Right renal cortex interstitium (tissue), 3 donors: ENCODE measurements around the gene ZNF521. TPM values are rescaled to one million over a fixed set of nuclear protein-coding genes. Genes with fewer than 3 reads are reported as not detected.

Experiments
- DNase-seq, 3 donors: peaks; one replicate each; pipeline ENCODE4 v3.0.0-alpha.2; 2013; ENCODE audit warnings: low read depth in 3 of 3, low spot score in 2 of 3
- polyA plus RNA-seq, 3 donors: library from polyadenylated mRNA; unstranded; fragments of 120-200 nt; gene quantifications; one replicate each; pipeline ENCODE4 v1.2.1, GENCODE V29; 2013; ENCODE audit not compliant: insufficient read length in 3 of 3

Gene ZNF521
- polyA plus RNA-seq, 3 donors: 42.2 to 45.1 (median 43.0) TPM

- no peak for DNase-seq
Measured at GRCh38 chr18:25231327-25231691, 120.7 kb downstream of the ZNF521 start.

DNA sequence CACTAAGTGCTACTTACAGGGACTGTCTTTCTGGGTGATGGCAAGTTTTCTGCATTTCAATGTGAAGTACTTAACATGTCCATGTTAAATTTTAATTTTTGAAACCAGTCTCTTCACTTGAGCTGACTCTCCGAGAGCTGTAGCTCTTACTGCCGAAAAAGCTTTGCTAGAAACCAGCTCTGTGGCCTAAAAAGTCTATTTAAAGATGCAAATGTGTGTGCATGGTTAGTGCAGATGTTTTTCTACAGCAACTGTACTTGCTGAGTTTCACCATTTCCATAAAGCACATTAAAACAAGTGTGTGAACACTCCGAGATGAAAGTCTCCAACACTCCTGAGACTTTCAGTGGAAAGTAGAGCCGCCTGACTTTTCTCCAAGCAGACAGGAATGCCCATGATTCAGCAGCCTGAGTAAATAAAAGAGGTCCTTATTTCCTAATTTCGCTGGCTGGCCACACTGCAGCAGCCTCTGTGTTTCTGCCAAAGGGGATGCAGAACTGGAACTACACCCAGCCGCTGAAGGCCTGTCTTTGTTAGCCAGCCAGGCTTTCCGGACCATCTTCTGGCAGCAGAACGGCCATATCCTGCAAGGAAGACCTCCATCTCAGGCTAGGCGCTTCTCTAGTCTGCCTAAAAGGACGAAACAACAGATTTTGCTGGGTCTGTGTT is 121.2 kb downstream of the ZNF521 start:
- DNase-seq: no peak

DNA sequence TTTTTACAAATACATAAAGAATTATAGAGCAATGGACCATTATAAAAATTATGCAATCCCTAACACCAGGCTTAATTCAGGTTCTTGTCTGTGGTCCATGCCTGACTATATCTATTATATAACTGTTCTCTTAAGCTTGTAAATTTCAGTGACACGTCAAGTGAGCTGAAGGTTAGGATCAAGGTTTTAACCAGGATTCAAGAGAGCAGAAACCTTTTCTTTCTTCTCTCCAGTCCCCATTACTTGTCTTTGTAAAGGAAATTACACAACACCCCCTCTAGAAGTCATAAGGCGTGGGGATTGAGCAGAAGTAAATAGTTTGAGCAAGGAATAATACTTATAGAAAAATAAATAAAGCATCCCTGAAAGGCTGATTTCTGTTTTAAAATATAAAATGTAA is 122.0 kb downstream of the ZNF521 start:
- DNase-seq: no peak

GRCh38 chr18:25229081-25229480 is 122.9 kb downstream of the ZNF521 start:
- no peak for DNase-seq

DNA sequence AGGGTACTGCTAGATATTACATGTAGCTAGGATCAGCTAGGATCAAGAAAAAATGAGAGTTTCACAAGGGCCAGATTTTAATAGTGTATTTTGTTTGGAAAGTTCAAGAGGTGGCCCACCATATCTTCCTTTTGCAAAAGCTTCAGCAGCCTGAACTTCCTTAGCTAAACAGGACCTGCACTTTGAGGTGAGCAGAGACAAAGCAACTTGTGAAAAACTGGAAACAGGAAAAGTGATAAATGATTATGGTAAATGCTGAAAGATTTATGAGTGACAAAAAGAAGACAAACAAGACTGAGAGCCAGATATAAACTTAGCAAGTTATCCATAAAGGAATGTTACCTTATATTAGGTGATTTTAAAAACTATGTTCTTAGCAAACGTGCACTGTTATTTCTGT is 123.6 kb downstream of the ZNF521 start:
- no peak for DNase-seq

DNA sequence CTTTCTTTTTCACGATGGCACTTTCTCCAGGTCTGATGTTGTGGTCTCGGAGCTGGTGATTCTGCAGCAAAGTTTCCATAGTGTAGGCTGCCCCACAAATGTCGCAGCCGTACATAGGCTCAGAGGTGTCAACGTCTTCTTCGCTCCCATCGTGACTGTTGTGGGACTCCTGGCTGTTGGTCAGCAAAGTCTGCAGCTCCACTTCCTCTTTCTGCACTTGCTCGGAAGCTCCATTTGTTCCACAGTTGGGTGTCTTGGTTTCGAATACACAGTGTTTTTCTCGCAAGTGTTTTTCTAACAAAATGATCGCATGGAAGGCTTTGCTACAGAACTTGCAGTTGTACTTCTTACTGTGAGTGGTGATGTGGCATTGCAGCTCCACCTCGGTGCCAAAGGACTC is 126.8 kb downstream of the ZNF521 start:
- DNase-seq: no peak

DNA sequence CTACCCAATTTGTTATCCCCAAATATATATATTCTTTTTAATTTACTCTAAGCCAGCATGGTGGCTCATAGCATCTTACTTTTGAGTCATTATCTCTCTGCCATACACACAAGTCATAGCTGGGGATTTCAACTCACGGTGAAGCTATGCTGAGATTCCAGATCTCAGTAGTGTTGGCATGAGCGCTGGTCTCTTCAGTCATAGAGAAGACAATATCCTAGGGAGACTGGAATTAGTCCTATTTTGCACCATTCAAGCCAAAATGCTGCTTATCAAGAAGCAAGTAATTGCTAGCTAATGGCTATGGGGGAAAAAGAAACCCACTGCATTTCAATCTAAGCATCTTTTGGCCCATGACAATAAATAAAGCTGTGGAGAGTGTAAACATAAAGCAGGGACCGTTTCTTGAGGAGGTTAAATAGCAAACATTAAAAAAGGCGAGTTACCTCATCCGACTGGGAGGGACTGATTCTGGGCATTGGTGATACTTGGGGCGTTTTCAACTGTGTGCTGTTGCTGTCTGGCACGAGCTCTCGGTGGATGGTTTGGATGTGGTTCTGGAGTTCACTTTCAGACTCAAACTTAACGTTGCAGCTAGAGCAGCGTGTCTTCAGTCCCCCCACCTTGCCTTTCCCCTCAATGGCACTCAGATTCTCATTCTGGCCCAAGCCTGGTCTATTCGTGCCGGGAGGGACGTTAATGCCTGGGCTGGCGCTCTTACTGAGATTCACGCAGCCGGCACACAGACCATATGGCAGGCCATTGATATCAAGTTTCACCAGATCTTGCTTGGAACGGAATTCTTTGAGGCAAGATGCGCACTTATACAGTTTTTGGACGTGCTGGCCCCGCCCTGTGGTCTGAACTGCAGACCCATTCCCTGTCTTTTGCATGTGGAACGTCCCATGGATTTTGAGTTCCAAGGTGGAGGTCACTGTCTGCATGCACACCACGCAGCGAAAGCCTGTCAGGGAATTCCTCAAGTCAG is 127.8 kb downstream of the ZNF521 start:
- no peak for DNase-seq

DNA sequence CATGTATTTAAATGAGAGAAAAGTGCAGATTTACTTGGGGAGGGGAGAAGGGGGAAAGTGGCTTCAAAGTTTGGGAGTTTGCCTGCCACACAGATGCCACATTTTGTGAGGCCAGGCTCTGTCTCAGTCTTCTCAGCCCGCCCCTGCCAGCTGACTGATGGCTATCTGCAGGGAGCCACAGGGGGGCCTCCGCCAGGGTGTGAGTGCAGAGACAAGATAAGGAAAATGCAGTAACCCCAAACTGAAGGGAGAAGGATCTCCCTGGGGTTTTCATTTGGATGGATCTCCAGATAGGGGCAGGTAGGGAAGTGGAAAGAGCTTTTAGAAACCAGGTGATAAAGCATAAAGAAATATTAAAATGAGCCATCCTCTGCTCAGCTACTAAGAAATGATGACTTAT is 128.8 kb downstream of the ZNF521 start:
- no peak for DNase-seq

DNA sequence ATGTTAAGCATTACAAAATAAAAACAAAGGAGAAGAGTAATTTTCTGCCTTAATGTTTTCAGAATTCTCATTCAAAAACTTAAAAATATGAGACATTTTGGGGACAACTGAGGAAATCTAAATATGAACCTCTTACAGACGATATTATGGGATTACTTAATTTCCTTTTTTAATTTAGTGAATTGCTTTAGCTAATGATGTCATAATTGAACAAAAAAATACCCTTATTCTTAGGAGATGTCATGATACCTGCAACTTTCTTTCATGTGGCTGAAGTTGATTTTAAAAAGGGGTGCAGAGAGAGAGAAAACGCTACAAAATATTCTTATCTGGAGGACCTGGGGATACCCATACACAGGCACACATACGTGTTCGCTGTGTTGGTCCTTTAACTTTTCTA is 129.3 kb downstream of the ZNF521 start:
- no peak for DNase-seq

GRCh38 chr18:25210622-25211021 is 141.3 kb downstream of the ZNF521 start:
- no peak for DNase-seq

DNA sequence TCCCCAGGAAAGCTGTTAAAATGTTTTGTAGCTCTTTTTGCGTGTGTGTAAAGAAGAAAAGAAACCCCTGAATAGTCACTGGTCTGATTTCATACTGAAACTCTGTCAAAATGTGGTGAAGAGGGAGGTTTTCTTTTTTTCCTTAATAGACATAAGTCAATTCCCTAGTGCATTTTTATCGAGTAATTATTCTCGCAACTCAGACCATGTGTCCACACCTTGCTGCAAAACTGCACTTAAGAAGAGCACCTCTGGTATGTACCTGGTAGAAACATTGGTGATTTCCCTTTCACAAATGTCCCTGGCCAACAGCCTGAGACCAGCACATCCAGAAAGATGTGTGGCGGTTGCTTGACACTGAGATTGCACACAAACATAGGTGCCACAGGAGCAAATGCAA is 159.9 kb downstream of the ZNF521 start:
- no peak for DNase-seq

DNA sequence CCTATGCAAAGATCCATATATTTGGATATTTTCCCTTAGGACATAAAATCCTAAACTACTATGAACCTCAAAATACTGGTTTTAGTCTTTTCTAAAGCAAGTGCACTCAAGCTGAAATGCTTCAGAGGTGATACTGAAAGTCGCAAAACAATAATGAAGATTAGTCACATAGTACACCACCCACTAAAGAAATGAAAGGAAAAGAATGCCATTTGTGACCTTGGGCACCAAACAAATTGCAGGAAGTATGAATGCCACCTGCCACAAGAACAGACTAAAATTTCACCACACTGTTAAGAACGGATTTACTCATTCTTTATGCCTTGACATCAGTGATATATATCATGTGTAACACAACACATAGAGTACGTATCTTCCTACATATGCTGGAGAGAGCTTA is 161.5 kb downstream of the ZNF521 start:
- DNase-seq: no peak

DNA sequence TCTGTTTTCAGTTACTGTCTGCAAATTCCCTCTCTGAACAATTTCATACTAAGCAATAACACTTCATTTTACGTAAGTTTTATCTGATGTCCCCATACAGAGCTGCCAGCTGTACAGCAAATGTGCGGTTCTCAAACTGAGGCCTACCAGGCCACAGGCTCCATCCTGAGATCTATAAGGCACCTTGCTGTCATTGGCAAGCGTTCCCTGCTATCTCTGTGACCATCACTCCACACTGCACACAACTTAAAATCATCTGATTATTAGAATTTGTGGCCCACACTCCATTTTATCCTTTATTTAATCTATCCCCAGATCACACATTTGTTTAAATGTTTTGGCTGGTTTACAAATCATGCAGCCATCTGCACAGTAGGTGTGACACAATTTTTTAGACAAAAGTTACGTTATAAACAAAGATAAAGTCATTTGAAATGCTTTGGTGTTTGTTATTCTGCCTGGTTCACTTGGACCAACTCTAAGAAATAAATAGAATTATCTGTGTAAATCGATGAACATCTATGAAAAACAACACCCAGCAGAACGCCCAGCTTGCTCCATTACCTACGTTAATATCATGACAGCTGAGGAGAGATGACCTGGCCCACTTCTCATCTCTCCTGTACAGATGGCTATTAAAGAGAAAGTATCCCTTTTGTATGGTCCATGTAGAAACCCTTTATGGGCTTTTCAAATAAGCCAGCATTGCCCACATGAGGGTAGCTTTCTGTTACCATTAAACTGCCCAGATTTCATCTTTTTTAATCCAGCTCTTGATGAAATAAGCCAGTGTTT is 162.4 kb downstream of the ZNF521 start:
- no peak for DNase-seq

DNA sequence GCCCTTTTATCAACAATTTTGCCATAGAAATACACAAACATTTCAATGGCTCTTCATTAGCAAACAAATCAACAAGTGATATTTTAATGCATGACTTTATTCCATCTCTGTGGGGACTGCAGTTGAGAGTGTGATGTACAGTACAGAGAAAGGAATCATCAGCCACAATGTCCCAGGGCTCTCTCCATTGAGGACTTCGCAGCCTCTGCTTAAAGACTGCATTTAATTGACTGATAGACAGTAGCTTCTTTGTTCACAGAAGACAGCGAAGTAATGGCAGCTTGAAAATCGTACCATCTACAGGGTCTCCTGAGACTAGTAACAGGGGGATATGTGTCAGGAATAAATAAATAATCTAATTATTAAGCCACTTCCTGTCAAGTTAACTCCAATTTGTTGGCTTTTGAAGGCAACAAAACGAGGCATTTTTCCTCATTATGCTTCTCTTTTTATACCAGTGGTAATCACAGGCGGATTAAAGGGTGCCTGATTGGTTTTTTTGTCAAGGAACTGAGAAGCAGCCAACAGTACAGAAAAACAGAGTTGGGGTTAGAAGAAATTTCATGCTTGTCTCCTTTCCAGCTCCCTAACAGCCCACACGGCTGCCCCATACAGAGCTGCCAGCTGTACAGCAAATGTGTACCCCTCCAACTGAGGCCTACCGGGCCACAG is 164.3 kb downstream of the ZNF521 start:
- no peak for DNase-seq

GRCh38 chr18:25186871-25187270 is 165.1 kb downstream of the ZNF521 start:
- DNase-seq: no peak

GRCh38 chr18:25181993-25182392 is 170.0 kb downstream of the ZNF521 start:
- DNase-seq: no peak

DNA sequence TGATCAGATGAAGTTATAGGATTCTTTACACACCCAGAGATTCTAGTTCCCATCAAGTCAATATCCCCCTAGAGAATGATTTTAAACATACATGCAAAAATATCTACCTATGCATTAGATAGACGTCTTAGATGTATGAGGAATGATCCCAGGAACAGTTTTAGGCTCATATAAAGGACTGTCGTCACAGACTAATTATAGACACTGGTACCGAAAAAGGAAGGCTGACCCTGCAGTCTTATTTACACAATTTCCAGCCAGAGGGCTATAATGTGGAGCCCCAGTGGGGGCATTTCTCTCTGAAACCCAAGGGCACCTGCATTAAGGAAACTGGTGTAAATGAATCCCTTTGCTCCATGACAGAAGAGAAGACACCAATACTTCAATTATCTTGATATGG is 170.4 kb downstream of the ZNF521 start:
- no peak for DNase-seq

GRCh38 chr18:25180973-25181548 is 170.9 kb downstream of the ZNF521 start:
- no peak for DNase-seq

DNA sequence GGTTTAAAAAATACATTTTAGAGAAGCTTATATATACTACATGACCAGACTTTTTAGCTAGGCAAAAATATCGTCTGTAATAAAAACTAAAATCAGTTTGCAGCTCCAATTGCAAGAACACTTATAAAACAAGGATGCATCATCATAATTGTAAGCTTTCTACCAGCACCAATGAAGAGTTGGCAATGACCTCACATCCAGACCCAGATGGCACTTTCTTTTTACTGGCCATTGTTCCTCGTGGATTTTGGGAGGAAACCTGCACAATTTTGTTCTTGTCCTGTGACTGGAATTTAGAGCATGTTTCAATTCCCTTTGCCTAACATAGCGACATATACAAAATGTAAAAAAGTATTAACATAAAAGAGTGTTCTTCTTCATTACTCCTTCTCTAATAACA is 174.3 kb downstream of the ZNF521 start:
- no peak for DNase-seq

DNA sequence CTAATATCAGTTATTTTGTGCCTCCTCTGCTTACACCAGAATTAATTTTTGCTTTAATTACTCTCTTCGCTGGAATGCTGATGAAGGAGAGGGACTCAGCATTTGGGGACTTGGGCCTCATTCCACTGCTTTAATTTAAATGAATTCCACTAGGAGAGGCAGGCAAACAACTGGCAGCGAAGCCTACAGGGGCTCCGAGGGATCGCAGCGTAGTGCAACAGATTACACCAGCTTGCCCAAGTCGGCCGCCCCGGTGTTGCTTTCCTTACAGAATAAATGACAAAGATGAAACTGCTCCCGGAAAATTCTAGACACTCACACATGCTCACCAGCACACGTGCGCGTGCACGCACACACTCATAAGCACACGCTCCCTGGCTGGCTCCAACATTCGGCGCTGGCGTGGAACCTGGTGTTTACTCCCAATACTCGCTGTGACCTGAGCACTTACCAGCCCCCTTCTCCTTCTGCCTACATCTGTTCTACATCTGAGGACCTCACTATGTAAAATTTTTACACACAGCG is 175.4 kb downstream of the ZNF521 start:
- DNase-seq: no peak
